HCT116 (cell line): ENCODE measurements around the gene PKN2. TPM values are rescaled to one million over a fixed set of nuclear protein-coding genes. Genes with fewer than 3 reads are reported as not detected.
"Not testable (repeated sequence)": the region's sequence is repeated elsewhere in the genome, so short reads cannot be mapped to it uniquely, and the experiment has no call there.

Source experiments
- ATAC-seq: fragments of 200-7000 bp; cut with Tn5 transposase; 2 replicates; pipeline ENCODE4 v1.9.1; 2020; ENCODE audit warnings: mild to moderate bottlenecking, moderate library complexity
- BruUV-seq: library from RNA; stranded (reverse); fragments of 400-500 nt; replicated peaks from 2 replicates; lab custom pipeline; 2021; lab: Mats Ljungman, UMichigan
- CTCF ChIA-PET: fragments of 300-600 bp; sonication (Branson Sonifier 250); formaldehyde crosslinking; loops from one replicate; lab custom pipeline; 2021; ENCODE audit warnings: antibody characterized with exemption; lab: Charles Lee
- POLR2A ChIA-PET: fragments of 300-600, 350-600 bp; sonication (Branson Sonifier 250); formaldehyde crosslinking; loops from one replicate; lab custom pipeline; 2021; ENCODE audit warnings: antibody characterized with exemption; lab: Charles Lee
- RAD21 ChIA-PET, 2 experiments: fragments of 300-600 bp; sonication (Branson Sonifier 250); formaldehyde crosslinking; loops; one replicate each; lab custom pipeline; 2023; ENCODE audit warnings: low total read pairs in 2 of 2; ENCODE audit not compliant: uncharacterized antibody in 2 of 2, unreplicated experiment in 2 of 2, low non-redundant PET in 1 of 2; lab: Charles Lee
- DNase-seq: peaks from one replicate; pipeline ENCODE4 v3.0.0-alpha.2; 2010; ENCODE audit warnings: low read depth, low spot score
- H2AFZ ChIP-seq: fragments of 200-600 bp; shearing (Covaris generic), sonication (generic); 2 replicates; pipeline ENCODE4 v1.6.1; 2017; ENCODE audit warnings: low read depth, mixed run types, mixed read lengths, antibody characterized with exemption, low read length; ENCODE audit not compliant: poor library complexity, severe bottlenecking
- H3K27ac ChIP-seq: 2 replicates; pipeline ENCODE4 v1.5.1; 2012; ENCODE audit warnings: low read depth, low read length
- H3K27me3 ChIP-seq: fragments of 200-600 bp; sonication (generic); 2 replicates; pipeline ENCODE4 v1.6.1; 2016; ENCODE audit warnings: mixed run types, low read length, mixed read lengths; ENCODE audit not compliant: insufficient read depth
- H3K36me3 ChIP-seq, 2 experiments: fragments of 200-500 bp in 1 of 2; fragments of 200-600 bp in 1 of 2; sonication (Bioruptor generic) in 1 of 2; sonication (generic) in 1 of 2; 2 replicates each; pipeline versions ENCODE4 v1.5.1 to v1.6.1; 2014 to 2016; ENCODE audit warnings: low read length in 2 of 2, inconsistent platforms in 1 of 2, mixed read lengths in 1 of 2, mixed run types in 1 of 2; ENCODE audit not compliant: insufficient read depth in 2 of 2, control insufficient read depth in 1 of 2
- H3K4me1 ChIP-seq, 2 experiments: fragments of 200-600 bp in 1 of 2; sonication (generic) in 1 of 2; 2 replicates each; pipeline versions ENCODE4 v1.5.1 to v1.6.1; 2012 to 2017; ENCODE audit warnings: low read length in 2 of 2, inconsistent platforms in 1 of 2, mild to moderate bottlenecking in 1 of 2, mixed read lengths in 1 of 2, mixed run types in 1 of 2, moderate library complexity in 1 of 2; ENCODE audit not compliant: insufficient read depth in 2 of 2, control insufficient read depth in 1 of 2
- H3K4me2 ChIP-seq: fragments of 200-600 bp; sonication (generic); 2 replicates; pipeline ENCODE4 v1.6.1; 2017; ENCODE audit warnings: mixed run types, low read length, mixed read lengths
- H3K4me3 ChIP-seq, 2 experiments: fragments of 200-600 bp in 1 of 2; sonication (generic) in 1 of 2; replicated peaks in 1 of 2; 2 replicates each; pipeline ENCODE4 v1.5.1; 2011 to 2016; ENCODE audit warnings: low read length in 2 of 2, control low read depth in 1 of 2, low read depth in 1 of 2, mild to moderate bottlenecking in 1 of 2, mixed read lengths in 1 of 2, mixed run types in 1 of 2
- H3K79me2 ChIP-seq: fragments of 200-600 bp; sonication (generic); 2 replicates; pipeline ENCODE4 v1.6.1; 2017; ENCODE audit warnings: mild to moderate bottlenecking, mixed run types, low read length, moderate library complexity, mixed read lengths; ENCODE audit not compliant: insufficient read depth
- H3K9ac ChIP-seq: fragments of 200-600 bp; sonication (generic); 2 replicates; pipeline ENCODE4 v1.6.1; 2016; ENCODE audit warnings: low read length, mixed read lengths
- H3K9me2 ChIP-seq: fragments of 200-600 bp; sonication (generic), shearing (Covaris generic); 2 replicates; pipeline ENCODE4 v1.6.1; 2017; ENCODE audit warnings: mixed run types, mild to moderate bottlenecking, moderate library complexity; ENCODE audit not compliant: insufficient read depth
- H3K9me3 ChIP-seq, 2 experiments: fragments of 200-500 bp in 1 of 2; fragments of 200-600 bp in 1 of 2; sonication (Bioruptor generic) in 1 of 2; sonication (generic) in 1 of 2; 2 replicates each; pipeline ENCODE4 v1.6.1; 2014 to 2017; ENCODE audit warnings: low read length in 2 of 2, mixed read lengths in 2 of 2, inconsistent platforms in 1 of 2, low read depth in 1 of 2, mild to moderate bottlenecking in 1 of 2, mixed run types in 1 of 2, moderate library complexity in 1 of 2; ENCODE audit not compliant: control insufficient read depth in 1 of 2, insufficient read depth in 1 of 2
- H4K20me1 ChIP-seq: fragments of 200-600 bp; sonication (generic), shearing (Covaris generic); 2 replicates; pipeline ENCODE4 v1.6.1; 2017; ENCODE audit warnings: mixed run types, mild to moderate bottlenecking, moderate library complexity; ENCODE audit not compliant: insufficient read depth
- EGR1 ChIP-seq: IDR thresholded peaks from 2 replicates; pipeline ENCODE4 v1.6.1; 2012; ENCODE audit warnings: low read depth
- ELF1 ChIP-seq: IDR thresholded peaks from 2 replicates; pipeline ENCODE4 v1.6.1; 2012; ENCODE audit warnings: low read depth, borderline replicate concordance
- EZH2 ChIP-seq: fragments of 200-600 bp; sonication (generic); IDR thresholded peaks from 2 replicates; pipeline ENCODE4 v1.6.1; 2017; ENCODE audit warnings: antibody characterized with exemption, mixed run types
- FOSL1 ChIP-seq: IDR thresholded peaks from 2 replicates; pipeline ENCODE4 v1.6.1; 2012; ENCODE audit warnings: low read depth
- JUND ChIP-seq: IDR thresholded peaks from 2 replicates; pipeline ENCODE4 v1.6.1; 2012
- POLR2AphosphoS5 ChIP-seq: IDR thresholded peaks from 2 replicates; pipeline ENCODE4 v1.6.1; 2011; ENCODE audit warnings: mild to moderate bottlenecking, low read depth, low read length, moderate library complexity
- SP1 ChIP-seq: IDR thresholded peaks from 2 replicates; pipeline ENCODE4 v1.6.1; 2012; ENCODE audit warnings: low read depth
- ZFX ChIP-seq: fragments of 450-650 bp; IDR thresholded peaks from 2 replicates; pipeline ENCODE4 v1.6.1; 2017
- intact Hi-C: fragments of 100-400 bp; cut with micrococcal nuclease; formaldehyde crosslinking; loops from 2 replicates; pipeline ENCODE4 v1.10.0; 2022
- total RNA-seq: library from RNA; stranded (reverse); gene quantifications from one replicate; pipeline ENCODE4 v1.2.1, GENCODE V29; 2021; ENCODE audit not compliant: unreplicated experiment
- TF ChIP-seq, protein P1 (sequence below), 3 experiments: fragments of 200-600 bp in 1 of 3; sonication (generic) in 1 of 3; IDR thresholded peaks in 2 of 3; conservative IDR thresholded peaks in 1 of 3; 2 replicates each; pipeline ENCODE4 v1.5.1; 2012 to 2017; ENCODE audit warnings: low read depth in 2 of 3, low read length in 2 of 3, antibody characterized with exemption in 1 of 3, borderline replicate concordance in 1 of 3, control low read depth in 1 of 3, mild to moderate bottlenecking in 1 of 3, mixed read lengths in 1 of 3, mixed run types in 1 of 3, moderate library complexity in 1 of 3; ENCODE audit not compliant: insufficient read depth in 1 of 3
- TF ChIP-seq, protein P2 (sequence below): IDR thresholded peaks from 2 replicates; pipeline ENCODE4 v1.6.1; 2012

The PKN2 gene
- total RNA-seq, 1 experiment from 2014 or later, result 44.3 TPM

- ATAC-seq (no peak), DNase-seq (no peak)
- Histone ChIP-seq H3K9me3 (no peaks in the 10 kb centered on the region), H2AFZ (no peak overlapping the region), H3K9ac (no peak overlapping the region), H4K20me1 (no peaks in the 10 kb centered on the region), H3K4me2 (no peak overlapping the region), H3K79me2 (no peaks in the 10 kb centered on the region), H3K27me3 (no peaks in the 10 kb centered on the region), H3K9me2 (no peaks in the 10 kb centered on the region), H3K36me3 (0 out of 4 replicates have a peak, but pooled peaks cover 4% of the 10 kb centered on the region in 2 experiments), H3K4me3 (no peak overlapping the region), H3K27ac (no peak overlapping the region), H3K4me1 (no peaks in the 10 kb centered on the region)
- ChIA-PET POLR2A (no interaction called here), RAD21 (no interaction called here), CTCF (no interaction called here)
- BruUV-seq, result no TSS peak
- TF ChIP-seq POLR2AphosphoS5 (no peak), ZFX (no peak), JUND (no peak), SP1 (no peak), ELF1 (no peak), FOSL1 (no peak), EZH2 (no peak), EGR1 (no peak)
- TF ChIP-seq, protein P1, sequence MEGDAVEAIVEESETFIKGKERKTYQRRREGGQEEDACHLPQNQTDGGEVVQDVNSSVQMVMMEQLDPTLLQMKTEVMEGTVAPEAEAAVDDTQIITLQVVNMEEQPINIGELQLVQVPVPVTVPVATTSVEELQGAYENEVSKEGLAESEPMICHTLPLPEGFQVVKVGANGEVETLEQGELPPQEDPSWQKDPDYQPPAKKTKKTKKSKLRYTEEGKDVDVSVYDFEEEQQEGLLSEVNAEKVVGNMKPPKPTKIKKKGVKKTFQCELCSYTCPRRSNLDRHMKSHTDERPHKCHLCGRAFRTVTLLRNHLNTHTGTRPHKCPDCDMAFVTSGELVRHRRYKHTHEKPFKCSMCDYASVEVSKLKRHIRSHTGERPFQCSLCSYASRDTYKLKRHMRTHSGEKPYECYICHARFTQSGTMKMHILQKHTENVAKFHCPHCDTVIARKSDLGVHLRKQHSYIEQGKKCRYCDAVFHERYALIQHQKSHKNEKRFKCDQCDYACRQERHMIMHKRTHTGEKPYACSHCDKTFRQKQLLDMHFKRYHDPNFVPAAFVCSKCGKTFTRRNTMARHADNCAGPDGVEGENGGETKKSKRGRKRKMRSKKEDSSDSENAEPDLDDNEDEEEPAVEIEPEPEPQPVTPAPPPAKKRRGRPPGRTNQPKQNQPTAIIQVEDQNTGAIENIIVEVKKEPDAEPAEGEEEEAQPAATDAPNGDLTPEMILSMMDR (IDR thresholded peaks at IDR 0.05 in 2 of 3, conservative IDR thresholded peaks at IDR 0.05 in 1 of 3; ENCODE audit: borderline replicate concordance in 1 of 3, insufficient read depth in 1 of 3, low read depth in 2 of 3, low read length in 2 of 3), result no peak
- TF ChIP-seq, protein P2, sequence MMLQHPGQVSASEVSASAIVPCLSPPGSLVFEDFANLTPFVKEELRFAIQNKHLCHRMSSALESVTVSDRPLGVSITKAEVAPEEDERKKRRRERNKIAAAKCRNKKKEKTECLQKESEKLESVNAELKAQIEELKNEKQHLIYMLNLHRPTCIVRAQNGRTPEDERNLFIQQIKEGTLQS, result no peak
- intact Hi-C loops, result no loop called here
These were observed 129.4 kb downstream of the PKN2 start for GRCh38 chr1:88813471-88813870.

- H3K9ac ChIP-seq, POLR2A ChIA-PET, CTCF ChIA-PET, H3K4me3 ChIP-seq, H2AFZ ChIP-seq, H3K9me2 ChIP-seq, RAD21 ChIA-PET, H4K20me1 ChIP-seq, H3K4me1 ChIP-seq, ATAC-seq, DNase-seq, H3K79me2 ChIP-seq, H3K4me2 ChIP-seq, H3K27ac ChIP-seq, intact Hi-C loops, H3K27me3 ChIP-seq, BruUV-seq, H3K9me3 ChIP-seq, H3K36me3 ChIP-seq: not testable (repeated sequence)
These were observed 135.6 kb downstream of the PKN2 start for GRCh38 chr1:88819642-88820041.
